C4-2B (cell line): ENCODE measurements around the gene PCSK5.

Source experiments
- CTCF ChIP-seq: fragments of 450-650 bp; conservative IDR thresholded peaks from 2 replicates; pipeline ENCODE4 v1.5.1; 2017; ENCODE audit warnings: mild to moderate bottlenecking
- ZFX ChIP-seq: fragments of 450-650 bp; IDR thresholded peaks from 2 replicates; pipeline ENCODE4 v1.6.1; 2017

GRCh38 chr9:76221423-76221822 lies 330.9 kb downstream of the PCSK5 start:
- TF ChIP-seq CTCF (no peak), ZFX (no peak)
